Measurements from ENCODE around the gene CFAP52. TPM values are rescaled to one million over a fixed set of nuclear protein-coding genes. Genes with fewer than 3 reads are reported as not detected.
"Not testable (repeated sequence)": the region's sequence is repeated elsewhere in the genome, so short reads cannot be mapped to it uniquely, and the experiment has no call there.

CFAP52 gene
- total and polyA plus RNA-seq, 2 of the 8 experiments (the other 6 are each of a cell fraction or from before 2014, with no cell fraction given): 0.11 TPM; not detected in 1

GRCh38 chr17:9566739-9567138, 9.7 kb upstream of the CFAP52 start:
- not testable (repeated sequence) for H4K91ac ChIP-seq (replicated peaks; ENCODE audit: insufficient read length, low read length)

More at GRCh38 chr17:9566739-9567138, 9.7 kb upstream of the CFAP52 start:
- H2AFZ ChIP-seq (ENCODE audit: low read length); H3K79me2 ChIP-seq (ENCODE audit: control insufficient read depth in 1 of 2, insufficient read depth in 2 of 2, low read length in 2 of 2); POLR2A ChIA-PET (ENCODE audit: partially characterized antibody); H2BK20ac ChIP-seq (ENCODE audit: low read length); H3K4me1 ChIP-seq (replicated peaks in 1 of 4; ENCODE audit: control insufficient read depth in 3 of 4, insufficient read depth in 4 of 4, low read length in 3 of 4); FAIRE-seq; H2BK12ac ChIP-seq (ENCODE audit: low read depth, low read length); H3K18ac ChIP-seq (ENCODE audit: extremely low read depth, low read length); H3K4me3 ChIP-seq (ENCODE audit: extremely low read depth in 1 of 4, insufficient read depth in 2 of 4, low read depth in 3 of 4, low read length in 4 of 4); H2BK5ac ChIP-seq (ENCODE audit: low read depth, low read length); H3K27ac ChIP-seq (ENCODE audit: low read depth, low read length); H4K8ac ChIP-seq (ENCODE audit: extremely low read depth, insufficient read depth, low read length); H3K23ac ChIP-seq (ENCODE audit: insufficient read length); H3K56ac ChIP-seq (replicated peaks; ENCODE audit: insufficient read length, low read depth, low read length); DNase-seq (ENCODE audit: low read depth in 1 of 2, low spot score in 2 of 2); H3K9me3 ChIP-seq (ENCODE audit: insufficient read depth in 2 of 2, low read depth in 1 of 2, low read length in 1 of 2); H3K4me2 ChIP-seq (ENCODE audit: insufficient read depth in 1 of 2, low read depth in 2 of 2, low read length in 2 of 2); H2BK15ac ChIP-seq (ENCODE audit: low read length); H3K36me3 ChIP-seq (ENCODE audit: control insufficient read depth in 2 of 4, insufficient read depth in 4 of 4, low read length in 3 of 4); H3K4ac ChIP-seq (replicated peaks; ENCODE audit: insufficient read length, low read depth, low read length); H3K9ac ChIP-seq (replicated peaks in 1 of 4; ENCODE audit: extremely low read depth in 1 of 4, low read depth in 3 of 4, low read length in 3 of 4); H2BK120ac ChIP-seq (replicated peaks; ENCODE audit: low read depth, low read length); H4K5ac ChIP-seq (ENCODE audit: insufficient read length, low read depth, low read length); H3K23me2 ChIP-seq (ENCODE audit: low read depth, low read length); H3K79me1 ChIP-seq (ENCODE audit: low read depth, low read length); H2AK5ac ChIP-seq (ENCODE audit: low read depth, low read length); H3K27me3 ChIP-seq (replicated peaks in 1 of 4; ENCODE audit: control insufficient read depth in 3 of 4, extremely low read depth in 1 of 4, insufficient read depth in 3 of 4, low read length in 3 of 4); H3K14ac ChIP-seq (ENCODE audit: insufficient read length); H4K20me1 ChIP-seq (replicated peaks in 1 of 2; ENCODE audit: control insufficient read depth in 1 of 2, insufficient read depth in 2 of 2, low read length in 2 of 2); CTCF ChIA-PET (ENCODE audit: partially characterized antibody): not testable (repeated sequence)
- WGBS, 2 experiments (ENCODE audit: extremely low coverage in 1 of 2, insufficient coverage in 1 of 2, insufficient read length in 1 of 2, insufficient replicate concordance in 2 of 2, low coverage in 1 of 2, low lambda C conversion rate in 2 of 2, missing lambda C conversion rate in 1 of 2): 81% methylated on average over 5 of the region's 5 CpGs; no CpG with 5 or more reads in 1 of the 2 experiments

Measured in H1 (cell line).